SU-DHL-6 (cell line): ENCODE data around the gene MAP7.

ENCODE experiments used
- H2AFZ ChIP-seq: fragments of 200-600 bp; sonication (generic); 2 replicates; pipeline ENCODE4 v1.6.1; 2014; ENCODE audit warnings: low read depth, mild to moderate bottlenecking, moderate library complexity, mixed read lengths, antibody characterized with exemption, low read length; ENCODE audit not compliant: severe bottlenecking
- H3F3A ChIP-seq: fragments of 200-600 bp; shearing (Covaris generic); 2 replicates; pipeline ENCODE4 v1.6.0; 2016; ENCODE audit warnings: antibody characterized with exemption, mild to moderate bottlenecking; ENCODE audit not compliant: insufficient read depth
- H3K27ac ChIP-seq: fragments of 200-600 bp; sonication (generic); 2 replicates; pipeline ENCODE4 v1.5.1; 2016; ENCODE audit warnings: low read depth, mild to moderate bottlenecking, low read length, moderate library complexity, mixed read lengths
- H3K27me3 ChIP-seq: fragments of 200-600 bp; sonication (generic), shearing (Covaris generic); 2 replicates; pipeline ENCODE4 v1.6.0; 2014; ENCODE audit warnings: mild to moderate bottlenecking, low read length
- H3K36me3 ChIP-seq: fragments of 200-600 bp; sonication (generic); 2 replicates; pipeline ENCODE4 v1.6.1; 2014; ENCODE audit warnings: mild to moderate bottlenecking, low read length, mixed read lengths
- H3K4me2 ChIP-seq: fragments of 300-600, 200-600 bp; shearing (Covaris generic), sonication (generic); 2 replicates; pipeline ENCODE4 v1.6.0; 2014; ENCODE audit warnings: low read length, low read depth, mild to moderate bottlenecking; ENCODE audit not compliant: poor library complexity, severe bottlenecking
- H3K4me3 ChIP-seq: fragments of 200-600 bp; sonication (generic); 2 replicates; pipeline ENCODE4 v1.5.1; 2014; ENCODE audit warnings: antibody characterized with exemption, low read length, mild to moderate bottlenecking, mixed read lengths; ENCODE audit not compliant: insufficient read depth, poor library complexity, severe bottlenecking
- H3K79me2 ChIP-seq: fragments of 200-600 bp; sonication (generic); 2 replicates; pipeline ENCODE4 v1.6.1; 2014; ENCODE audit warnings: mild to moderate bottlenecking, low read length, moderate library complexity; ENCODE audit not compliant: insufficient read depth
- H3K9ac ChIP-seq: fragments of 200-600 bp; sonication (generic); 2 replicates; pipeline ENCODE4 v1.7.0; 2014; ENCODE audit warnings: mild to moderate bottlenecking, low read length
- H3K9me2 ChIP-seq: fragments of 200-600 bp; sonication (generic); replicated peaks from 2 replicates; pipeline ENCODE4 v1.6.1; 2014; ENCODE audit warnings: low read length; ENCODE audit not compliant: insufficient read depth
- H3K9me3 ChIP-seq: fragments of 200-600 bp; sonication (generic); 2 replicates; pipeline ENCODE4 v1.6.1; 2014; ENCODE audit warnings: low read length, mixed read lengths; ENCODE audit not compliant: insufficient read depth
- H4K20me1 ChIP-seq: fragments of 200-600 bp; sonication (generic); 2 replicates; pipeline ENCODE4 v1.6.1; 2014; ENCODE audit warnings: low read depth, mild to moderate bottlenecking, antibody characterized with exemption, low read length, moderate library complexity, mixed read lengths
- EZH2phosphoT487 ChIP-seq: fragments of 200-600 bp; sonication (generic), shearing (Covaris generic); conservative IDR thresholded peaks from 2 replicates; pipeline ENCODE4 v1.6.1; 2018; ENCODE audit warnings: mild to moderate bottlenecking, antibody characterized with exemption, low read length, moderate library complexity, mixed read lengths
- TF ChIP-seq, protein P1 (sequence below): fragments of 200-600 bp; sonication (generic); IDR thresholded peaks from one replicate; pipeline ENCODE4 v1.5.1; 2017; ENCODE audit warnings: antibody characterized with exemption, mild to moderate bottlenecking, low read length, moderate library complexity; ENCODE audit not compliant: insufficient read depth, poor library complexity, severe bottlenecking

Gene MAP7

DNA sequence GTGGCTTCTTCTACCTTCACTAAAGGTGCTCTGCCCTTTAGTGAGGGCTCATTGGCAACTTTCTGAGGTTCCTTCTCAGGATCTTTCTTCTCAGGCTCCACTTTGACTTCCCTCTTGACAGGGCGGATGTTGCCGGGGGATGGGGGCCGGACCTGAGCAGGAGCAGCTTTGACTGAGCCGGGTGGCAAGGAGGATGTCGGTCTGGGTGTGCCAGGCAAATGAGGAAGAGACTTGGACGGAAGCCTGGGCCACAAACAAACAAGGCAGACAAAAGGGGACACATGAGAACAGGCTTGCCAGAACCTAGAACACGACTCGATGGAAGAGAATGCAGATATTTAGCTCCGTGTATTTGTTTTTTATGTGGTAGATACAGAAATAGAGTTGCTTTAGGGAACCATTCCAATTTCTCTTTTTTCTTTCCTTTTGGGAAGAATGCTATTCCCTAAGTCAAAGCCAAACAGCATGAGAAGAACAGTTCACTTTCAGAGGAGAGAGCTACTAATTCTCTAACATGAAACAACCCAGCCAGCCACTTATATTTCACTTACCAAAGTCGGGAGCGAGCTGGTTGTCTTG lies 184.4 kb downstream of the MAP7 start:
- Histone ChIP-seq H3F3A (no peaks in the 10 kb centered on the region), H3K9me2 (no peaks in the 10 kb centered on the region), H3K27me3 (no peaks in the 10 kb centered on the region), H3K9me3 (no peaks in the 10 kb centered on the region), H3K27ac (no peak overlapping the region), H3K36me3 (no peaks in the 10 kb centered on the region), H3K79me2 (no peaks in the 10 kb centered on the region), H3K4me3 (no peak overlapping the region), H3K9ac (no peak overlapping the region), H2AFZ (no peak overlapping the region), H3K4me2 (no peak overlapping the region), H4K20me1 (no peaks in the 10 kb centered on the region)
- no peak for TF ChIP-seq EZH2phosphoT487
- TF ChIP-seq, protein P1, sequence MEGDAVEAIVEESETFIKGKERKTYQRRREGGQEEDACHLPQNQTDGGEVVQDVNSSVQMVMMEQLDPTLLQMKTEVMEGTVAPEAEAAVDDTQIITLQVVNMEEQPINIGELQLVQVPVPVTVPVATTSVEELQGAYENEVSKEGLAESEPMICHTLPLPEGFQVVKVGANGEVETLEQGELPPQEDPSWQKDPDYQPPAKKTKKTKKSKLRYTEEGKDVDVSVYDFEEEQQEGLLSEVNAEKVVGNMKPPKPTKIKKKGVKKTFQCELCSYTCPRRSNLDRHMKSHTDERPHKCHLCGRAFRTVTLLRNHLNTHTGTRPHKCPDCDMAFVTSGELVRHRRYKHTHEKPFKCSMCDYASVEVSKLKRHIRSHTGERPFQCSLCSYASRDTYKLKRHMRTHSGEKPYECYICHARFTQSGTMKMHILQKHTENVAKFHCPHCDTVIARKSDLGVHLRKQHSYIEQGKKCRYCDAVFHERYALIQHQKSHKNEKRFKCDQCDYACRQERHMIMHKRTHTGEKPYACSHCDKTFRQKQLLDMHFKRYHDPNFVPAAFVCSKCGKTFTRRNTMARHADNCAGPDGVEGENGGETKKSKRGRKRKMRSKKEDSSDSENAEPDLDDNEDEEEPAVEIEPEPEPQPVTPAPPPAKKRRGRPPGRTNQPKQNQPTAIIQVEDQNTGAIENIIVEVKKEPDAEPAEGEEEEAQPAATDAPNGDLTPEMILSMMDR, result no peak

DNA sequence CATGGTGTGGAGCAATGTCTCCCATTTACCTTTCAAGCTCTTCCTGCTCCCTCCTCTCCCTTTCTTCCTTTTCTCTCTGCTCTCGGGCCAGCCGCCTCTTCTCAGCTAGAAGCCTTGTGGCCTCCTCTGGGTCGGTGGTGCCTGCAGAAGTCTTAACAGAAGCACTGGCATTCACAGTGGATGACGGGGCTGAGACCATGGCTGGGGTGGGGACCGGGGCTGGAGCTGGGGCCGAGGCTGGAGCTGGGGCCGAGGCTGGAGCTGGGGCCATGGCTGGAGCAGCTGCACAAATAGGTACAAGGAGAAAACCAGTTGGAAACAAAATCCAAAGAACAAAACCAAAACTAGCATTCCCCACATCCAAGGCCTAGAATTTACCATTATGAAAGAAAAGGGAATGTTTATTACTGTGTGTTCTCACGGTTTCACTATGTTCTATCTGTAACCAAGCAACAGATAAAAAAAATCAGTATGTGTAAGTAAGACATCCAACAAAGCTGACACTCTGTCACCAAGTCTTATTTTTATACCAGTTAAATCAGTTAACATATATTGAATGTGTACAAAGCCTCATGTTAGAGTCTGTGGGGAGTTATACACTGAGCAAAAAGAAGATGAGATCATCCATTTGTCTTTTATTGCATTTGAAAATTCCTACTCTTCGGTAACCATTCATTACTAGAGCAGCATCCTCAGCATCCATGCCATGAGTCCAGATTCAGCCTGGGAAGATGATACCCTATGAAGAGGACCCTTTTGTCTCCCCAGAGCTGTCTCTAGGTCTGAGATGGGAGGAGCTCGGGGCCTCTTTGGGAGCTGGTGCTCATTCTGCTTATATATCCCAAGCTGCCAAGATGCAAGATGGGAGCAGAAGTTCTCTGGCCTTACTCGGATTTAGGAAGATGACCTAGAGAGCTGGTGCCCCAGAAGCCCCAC lies 187.5 kb downstream of the MAP7 start:
- TF ChIP-seq, protein P1, result no peak
- no peak for TF ChIP-seq EZH2phosphoT487
- Histone ChIP-seq H3K79me2 (no peaks in the 10 kb centered on the region), H4K20me1 (no peaks in the 10 kb centered on the region), H3K4me2 (no peak overlapping the region), H3K4me3 (no peak overlapping the region), H3K9ac (no peak overlapping the region), H3K36me3 (no peaks in the 10 kb centered on the region), H2AFZ (no peak overlapping the region), H3K9me3 (no peaks in the 10 kb centered on the region), H3K27ac (no peak overlapping the region), H3F3A (no peaks in the 10 kb centered on the region), H3K9me2 (no peaks in the 10 kb centered on the region), H3K27me3 (no peaks in the 10 kb centered on the region)

DNA sequence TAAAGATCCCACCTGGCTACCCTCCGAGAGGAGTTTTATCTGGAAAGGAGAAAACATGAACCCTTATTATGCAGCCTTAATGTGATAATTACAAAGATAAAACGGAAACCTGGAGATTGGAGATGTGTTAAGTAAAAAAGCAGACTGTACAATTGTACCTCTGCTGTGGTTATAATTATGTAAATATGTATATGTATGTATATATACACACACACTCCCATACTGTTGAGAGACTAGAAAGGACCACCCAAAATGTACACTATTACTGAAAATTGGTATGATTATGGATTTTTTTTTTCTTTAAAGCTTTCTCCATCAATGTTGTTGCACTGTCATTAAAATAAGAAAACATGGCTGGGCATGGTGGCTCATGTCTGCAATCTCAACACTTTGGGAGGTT lies 188.4 kb downstream of the MAP7 start:
- Histone ChIP-seq H3K79me2 (no peaks in the 10 kb centered on the region), H2AFZ (no peak overlapping the region), H3K36me3 (no peaks in the 10 kb centered on the region), H3K4me2 (no peak overlapping the region), H3K9ac (no peak overlapping the region), H3K27ac (no peak overlapping the region), H3K4me3 (no peak overlapping the region), H3K9me2 (no peaks in the 10 kb centered on the region), H3F3A (no peaks in the 10 kb centered on the region), H3K9me3 (no peaks in the 10 kb centered on the region), H4K20me1 (no peaks in the 10 kb centered on the region), H3K27me3 (no peaks in the 10 kb centered on the region)
- TF ChIP-seq, protein P1, result no peak
- no peak for TF ChIP-seq EZH2phosphoT487
